Measurements from ENCODE around the gene KRTAP5-5. TPM values are rescaled to one million over a fixed set of nuclear protein-coding genes. Genes with fewer than 3 reads are reported as not detected.

The KRTAP5-5 gene, protein sequence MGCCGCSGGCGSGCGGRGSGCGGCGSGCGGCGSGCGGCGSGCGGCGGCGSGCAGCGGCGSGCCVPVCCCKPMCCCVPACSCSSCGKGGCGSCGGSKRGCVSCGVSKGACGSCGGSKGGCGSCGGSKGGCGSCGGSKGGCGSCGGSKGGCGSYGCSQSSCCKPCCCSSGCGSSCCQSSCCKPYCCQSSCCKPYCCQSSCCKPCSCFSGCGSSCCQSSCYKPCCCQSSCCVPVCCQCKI
- total RNA-seq (2022; extraction: Qiagen RNA extraction): not detected in 5 replicates

DNA sequence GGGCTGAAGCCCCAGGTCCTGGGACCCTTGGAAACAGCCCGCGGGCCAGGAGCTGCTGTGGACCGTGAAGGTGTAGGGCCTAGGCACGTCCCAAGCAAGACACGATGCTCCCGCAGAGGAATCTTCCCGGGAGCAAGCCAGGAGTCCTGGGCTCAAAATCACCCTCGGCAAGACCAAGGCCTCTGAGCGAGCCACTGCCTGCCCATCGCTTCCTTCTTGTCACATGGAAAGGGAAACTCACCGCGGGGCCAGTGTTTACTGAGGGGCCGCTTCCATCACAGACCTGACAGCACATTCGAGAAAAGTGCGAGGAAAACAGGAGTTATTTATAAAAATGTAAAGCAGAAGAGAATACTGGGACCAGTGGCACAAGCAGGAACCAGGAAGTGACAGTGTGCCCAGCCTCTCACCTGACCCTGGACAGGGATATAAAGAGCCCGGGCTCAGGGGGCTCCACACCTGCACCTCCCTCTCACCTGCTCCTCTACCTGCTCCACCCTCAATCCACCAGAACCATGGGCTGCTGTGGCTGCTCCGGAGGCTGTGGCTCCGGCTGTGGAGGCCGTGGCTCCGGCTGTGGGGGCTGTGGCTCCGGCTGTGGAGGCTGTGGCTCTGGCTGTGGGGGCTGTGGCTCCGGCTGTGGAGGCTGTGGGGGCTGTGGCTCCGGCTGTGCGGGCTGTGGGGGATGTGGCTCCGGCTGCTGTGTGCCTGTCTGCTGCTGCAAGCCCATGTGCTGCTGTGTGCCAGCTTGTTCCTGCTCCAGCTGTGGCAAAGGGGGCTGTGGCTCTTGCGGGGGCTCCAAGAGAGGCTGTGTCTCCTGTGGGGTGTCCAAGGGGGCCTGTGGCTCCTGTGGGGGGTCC is at the start of gene KRTAP5-5:
Gene KRTAP5-5, plus strand, starts transcription at position 450 of the 860 bp plus-strand sequence. Its CDS starts 66 bp downstream, at position 516.

DNA sequence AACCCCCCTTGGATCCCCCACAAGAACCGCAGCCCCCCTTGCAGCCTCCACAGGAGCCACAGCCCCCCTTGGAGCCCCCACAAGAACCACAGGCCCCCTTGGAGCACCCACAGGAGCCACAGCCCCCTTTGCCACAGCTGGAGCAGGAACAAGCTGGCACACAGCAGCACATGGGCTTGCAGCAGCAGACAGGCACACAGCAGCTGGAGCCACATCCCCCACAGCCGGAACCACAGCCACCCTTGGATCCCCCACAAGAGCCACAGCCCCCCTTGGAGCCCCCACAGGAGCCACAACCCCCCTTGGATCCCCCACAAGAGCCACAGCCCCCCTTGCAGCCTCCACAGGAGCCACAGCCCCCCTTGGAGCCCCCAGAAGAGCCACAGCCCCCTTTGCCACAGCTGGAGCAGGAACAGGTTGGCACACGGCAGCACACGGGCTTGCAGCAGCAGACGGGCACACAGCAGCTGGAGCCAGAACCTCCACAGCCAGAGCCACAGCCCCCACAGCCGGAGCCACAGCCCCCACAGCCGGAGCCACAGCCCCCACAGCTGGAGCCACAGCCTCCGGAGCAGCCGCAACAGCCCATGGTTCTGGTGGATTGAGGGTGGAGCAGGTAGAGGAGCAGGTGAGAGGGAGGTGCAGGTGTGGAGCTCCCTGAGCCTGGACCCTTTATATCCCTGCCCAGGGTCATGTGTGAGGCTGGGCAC is 44.8 kb upstream of the KRTAP5-5 start, which contains the start of gene KRTAP5-1:
Gene KRTAP5-1, minus strand, starts transcription at position 623 of the 710 bp plus-strand sequence. Its CDS starts 34 bp downstream, at position 589.

DNA sequence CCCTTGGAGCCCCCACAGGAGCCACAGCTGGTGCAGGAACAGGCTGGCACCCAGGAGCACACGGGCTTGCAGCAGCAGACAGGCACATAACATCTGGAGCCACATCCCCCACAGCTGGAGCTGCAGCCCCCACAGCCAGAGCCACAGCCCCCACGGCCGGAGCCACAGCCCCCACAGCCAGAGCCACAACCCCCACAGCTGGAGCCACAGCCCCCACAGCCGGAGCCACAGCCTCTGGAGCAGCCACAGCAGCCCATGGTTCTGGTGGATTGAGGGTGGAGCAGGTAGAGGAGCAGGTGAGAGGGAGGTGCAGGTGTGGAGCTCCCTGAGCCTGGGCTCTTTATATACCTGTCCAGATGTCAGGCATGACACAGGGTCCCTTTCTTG is 31.6 kb upstream of the KRTAP5-5 start, which contains the start of gene KRTAP5-2:
Gene KRTAP5-2, minus strand, starts transcription at position 301 of the 387 bp plus-strand sequence. Its CDS starts 44 bp downstream, at position 257.

DNA sequence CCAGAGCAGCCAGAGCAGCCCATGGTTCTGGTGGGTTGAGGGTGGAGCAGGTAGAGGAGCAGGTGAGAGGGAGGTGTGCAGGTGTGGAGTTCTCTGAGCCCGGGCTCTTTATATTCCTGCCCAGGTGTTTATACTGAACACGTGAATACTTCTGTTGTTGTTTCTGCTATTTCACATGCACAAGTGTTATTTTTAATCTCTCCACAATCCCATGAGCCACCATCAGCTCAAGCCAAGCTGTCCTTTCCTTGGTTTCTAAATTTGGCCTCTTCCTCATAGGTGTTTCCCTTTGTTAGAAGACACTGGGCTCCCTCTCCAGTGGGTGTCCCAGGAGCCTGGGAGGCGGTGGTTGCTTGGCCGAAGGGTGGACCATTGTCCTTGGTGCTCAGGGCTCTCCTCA is 21.2 kb upstream of the KRTAP5-5 start, which contains the start of gene KRTAP5-3:
Gene KRTAP5-3, minus strand, starts transcription at position 101 of the 400 bp plus-strand sequence. Its CDS starts 78 bp downstream, at position 23.

DNA sequence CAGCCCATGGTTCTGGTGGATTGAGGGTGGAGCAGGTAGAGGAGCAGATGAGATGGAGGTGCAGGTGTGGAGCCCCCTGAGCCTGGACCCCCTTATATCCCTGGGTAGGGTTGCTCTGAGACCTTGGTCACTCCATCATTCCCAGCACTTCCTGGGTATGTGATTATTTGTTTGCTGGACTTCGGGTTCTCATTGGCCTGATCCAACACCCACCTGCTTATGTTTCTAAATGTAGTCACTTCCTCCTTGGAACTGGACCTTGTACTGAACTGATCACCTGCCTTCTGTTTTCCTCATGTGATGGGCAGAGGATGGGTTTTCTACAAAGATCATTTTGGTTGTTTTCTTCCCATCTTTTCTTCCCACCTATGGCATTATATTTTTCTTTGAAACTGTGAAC is 7.5 kb upstream of the KRTAP5-5 start, which contains the start of gene KRTAP5-4:
Gene KRTAP5-4, minus strand, starts transcription at position 53 of the 400 bp plus-strand sequence. Its CDS starts 45 bp downstream, at position 8.

Other genes with a start within 250 kb of the KRTAP5-5 start
- 4.9 to 6.6 TPM (median 6.4 TPM) in 5 replicates for gene BRSK2, start 239.8 kb upstream of the KRTAP5-5 start, total RNA-seq (2022; extraction: Qiagen RNA extraction)
- 40.9 to 45.2 TPM (median 43.7 TPM) in 5 replicates for gene MOB2, start 143.0 kb upstream of the KRTAP5-5 start, total RNA-seq (2022; extraction: Qiagen RNA extraction)
- gene DUSP8, start 57.5 kb upstream of the KRTAP5-5 start, total RNA-seq (2022; extraction: Qiagen RNA extraction): 0.74 to 1.5 TPM (median 1.2 TPM) in 5 replicates
- not detected in 5 replicates for gene KRTAP5-1, start 44.5 kb upstream of the KRTAP5-5 start, total RNA-seq (2022; extraction: Qiagen RNA extraction)
- gene KRTAP5-2, start 31.5 kb upstream of the KRTAP5-5 start, total RNA-seq (2022; extraction: Qiagen RNA extraction): not detected in 5 replicates
- not detected in 5 replicates for gene KRTAP5-3, start 21.3 kb upstream of the KRTAP5-5 start, total RNA-seq (2022; extraction: Qiagen RNA extraction)
- not detected in 5 replicates for gene KRTAP5-4, start 7.6 kb upstream of the KRTAP5-5 start, total RNA-seq (2022; extraction: Qiagen RNA extraction)
- not detected in 5 replicates for gene KRTAP5-6, start 67.4 kb downstream of the KRTAP5-5 start, total RNA-seq (2022; extraction: Qiagen RNA extraction)
- 1.1 to 2.3 TPM (median 1.2 TPM) in 5 replicates for gene IFITM10, start 120.8 kb downstream of the KRTAP5-5 start, total RNA-seq (2022; extraction: Qiagen RNA extraction)
- gene CTSD, start 134.2 kb downstream of the KRTAP5-5 start, total RNA-seq (2022; extraction: Qiagen RNA extraction): 403 to 567 TPM (median 491 TPM) in 5 replicates
- 0.32 to 0.90 TPM (median 0.46 TPM) in 5 replicates for gene SYT8, start 205.2 kb downstream of the KRTAP5-5 start, total RNA-seq (2022; extraction: Qiagen RNA extraction)
- gene TNNI2, start 209.2 kb downstream of the KRTAP5-5 start, total RNA-seq (2022; extraction: Qiagen RNA extraction): 0.28 to 0.36 TPM (median 0.31 TPM) in 3 of 5 replicates, not detected in the others
- gene LSP1, start 223.3 kb downstream of the KRTAP5-5 start, total RNA-seq (2022; extraction: Qiagen RNA extraction): 1.1 to 3.1 TPM (median 2.1 TPM) in 5 replicates

All from A549 treated with Hydrocortisone at 1 μM for 4 hours (cell line).